ENCODE measurements around the gene COL23A1. TPM values are rescaled to one million over a fixed set of nuclear protein-coding genes. Genes with fewer than 3 reads are reported as not detected.
A peak's percentile ranks its signal among the peaks of the same experiment; 100 is the strongest.

The COL23A1 gene
- total RNA-seq, 4 donors from 2014 or later = 7.9 to 20.4 (median 12.0) TPM

- WGBS, 2 donors = 58 to 67% methylated on average over 5 of the region's 5 CpGs
- H3K36me3 ChIP-seq = peaks cover 0 to 71% (median 43%) of the 10 kb centered on the region in 3 donors
- peaks cover 0 to 39% (median 20%) of the 10 kb centered on the region in 4 donors for H3K4me1 ChIP-seq
- no peak overlapping the region for H3K4me3 ChIP-seq
- TF ChIP-seq CTCF (IDR thresholded peaks at IDR 0.05) (no peak), POLR2A (IDR thresholded peaks at IDR 0.05) (no peak), EP300 (IDR thresholded peaks at IDR 0.05) (no peak)
- no peaks in the 10 kb centered on the region for H3K9me3 ChIP-seq
- no peak for DNase-seq (ENCODE audit: low spot score in 2 of 2)
- no peaks in the 10 kb centered on the region for H3K27me3 ChIP-seq
- peak overlapping the region in 1 of 4 donors; percentile 1 for H3K27ac ChIP-seq
Measured at GRCh38 chr5:178208540-178209227, 381.5 kb downstream of the COL23A1 start.

- peaks cover 0 to 63% (median 43%) of the 10 kb centered on the region in 3 donors for H3K36me3 ChIP-seq
- TF ChIP-seq CTCF (IDR thresholded peaks at IDR 0.05) = no peak
- TF ChIP-seq POLR2A (IDR thresholded peaks at IDR 0.05) = no peak
- TF ChIP-seq EP300 (IDR thresholded peaks at IDR 0.05) = no peak
- no peaks in the 10 kb centered on the region for H3K27me3 ChIP-seq
- no peak overlapping the region for H3K4me3 ChIP-seq
- no peak for DNase-seq (ENCODE audit: low spot score in 2 of 2)
- WGBS, 2 donors = 71 to 86% methylated on average over 1 of the region's 1 CpG
- H3K9me3 ChIP-seq = no peaks in the 10 kb centered on the region
- H3K27ac ChIP-seq = peak overlapping the region in 3 of 4 donors; percentile 3 to 95 (median 13)
- H3K4me1 ChIP-seq = peaks cover 0 to 39% (median 20%) of the 10 kb centered on the region in 4 donors
Measured at GRCh38 chr5:178207917-178208280, 382.3 kb downstream of the COL23A1 start.

- TF ChIP-seq EP300 (IDR thresholded peaks at IDR 0.05) (no peak), POLR2A (IDR thresholded peaks at IDR 0.05) (no peak), CTCF (IDR thresholded peaks at IDR 0.05) (no peak)
- 22 to 40% methylated on average over 5 of the region's 5 CpGs for WGBS, 2 donors
- Histone ChIP-seq H3K27me3 (no peaks in the 10 kb centered on the region), H3K36me3 (peaks cover 0 to 58% (median 43%) of the 10 kb centered on the region in 3 donors), H3K4me1 (peaks cover 0 to 39% (median 20%) of the 10 kb centered on the region in 4 donors), H3K27ac (peak overlapping the region in 3 of 4 donors; percentile 70 to 95 (median 91)), H3K9me3 (no peaks in the 10 kb centered on the region), H3K4me3 (no peak overlapping the region)
- no peak for DNase-seq (ENCODE audit: low spot score in 2 of 2)
Measured at GRCh38 chr5:178207183-178207916, 382.8 kb downstream of the COL23A1 start.

- TF ChIP-seq EP300 (IDR thresholded peaks at IDR 0.05) (no peak), POLR2A (IDR thresholded peaks at IDR 0.05) (no peak), CTCF (IDR thresholded peaks at IDR 0.05) (no peak)
- peaks cover 0 to 39% (median 20%) of the 10 kb centered on the region in 4 donors for H3K4me1 ChIP-seq
- peaks cover 0 to 49% (median 43%) of the 10 kb centered on the region in 3 donors for H3K36me3 ChIP-seq
- no peaks in the 10 kb centered on the region for H3K27me3 ChIP-seq
- H3K27ac ChIP-seq = peak overlapping the region in 3 of 4 donors; percentile 70 to 95 (median 91)
- peak overlapping the region; percentile 81 to 99 (median 92) for H3K4me3 ChIP-seq
- WGBS, 2 donors = 32 to 35% methylated on average over 12 of the region's 12 CpGs
- no peaks in the 10 kb centered on the region for H3K9me3 ChIP-seq
- no peak for DNase-seq (ENCODE audit: low spot score in 2 of 2)
Measured at GRCh38 chr5:178206166-178207101, 383.8 kb downstream of the COL23A1 start.

Data from tibial nerve (tissue), 4 donors.